PFSK-1 (cell line): ENCODE data around the gene ZBTB32.

ENCODE experiments used
- SIN3A ChIP-seq: IDR thresholded peaks from 2 replicates; pipeline ENCODE4 v1.6.1; 2012; ENCODE audit warnings: mild to moderate bottlenecking, low read length, moderate library complexity, borderline replicate concordance; ENCODE audit not compliant: insufficient read depth
- TAF1 ChIP-seq: IDR thresholded peaks from 2 replicates; pipeline ENCODE4 v1.6.1; 2012; ENCODE audit warnings: low read length, control low read depth, borderline replicate concordance; ENCODE audit not compliant: insufficient read depth
- TF ChIP-seq, protein P1 (sequence below), 2 experiments: IDR thresholded peaks; 2 replicates each; pipeline versions ENCODE4 v1.6.1 to v1.8.0; 2011 to 2012; ENCODE audit warnings: low read depth in 2 of 2, low read length in 2 of 2, control low read depth in 1 of 2, inconsistent platforms in 1 of 2, mild to moderate bottlenecking in 1 of 2, moderate library complexity in 1 of 2; ENCODE audit not compliant: insufficient read depth in 1 of 2

DNA sequence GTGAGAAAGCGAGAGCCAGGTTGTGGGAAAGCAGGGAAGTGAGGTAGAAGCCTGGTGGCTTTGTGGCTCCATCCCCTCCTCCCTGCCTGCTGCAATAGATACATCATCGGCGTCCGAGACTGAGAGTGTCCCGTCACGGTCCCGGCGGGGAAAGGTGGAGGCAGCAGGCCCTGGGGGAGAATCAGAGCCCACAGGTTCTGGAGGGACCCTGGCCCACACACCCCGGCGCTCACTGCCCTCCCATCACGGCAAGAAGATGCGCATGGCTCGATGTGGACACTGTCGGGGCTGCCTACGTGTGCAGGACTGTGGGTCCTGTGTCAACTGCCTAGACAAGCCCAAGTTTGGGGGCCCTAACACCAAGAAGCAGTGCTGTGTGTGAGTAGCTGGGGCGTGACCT, 18.5 kb downstream of the ZBTB32 start:
- TF ChIP-seq TAF1, result no peak
- TF ChIP-seq SIN3A, result no peak
- TF ChIP-seq, protein P1, sequence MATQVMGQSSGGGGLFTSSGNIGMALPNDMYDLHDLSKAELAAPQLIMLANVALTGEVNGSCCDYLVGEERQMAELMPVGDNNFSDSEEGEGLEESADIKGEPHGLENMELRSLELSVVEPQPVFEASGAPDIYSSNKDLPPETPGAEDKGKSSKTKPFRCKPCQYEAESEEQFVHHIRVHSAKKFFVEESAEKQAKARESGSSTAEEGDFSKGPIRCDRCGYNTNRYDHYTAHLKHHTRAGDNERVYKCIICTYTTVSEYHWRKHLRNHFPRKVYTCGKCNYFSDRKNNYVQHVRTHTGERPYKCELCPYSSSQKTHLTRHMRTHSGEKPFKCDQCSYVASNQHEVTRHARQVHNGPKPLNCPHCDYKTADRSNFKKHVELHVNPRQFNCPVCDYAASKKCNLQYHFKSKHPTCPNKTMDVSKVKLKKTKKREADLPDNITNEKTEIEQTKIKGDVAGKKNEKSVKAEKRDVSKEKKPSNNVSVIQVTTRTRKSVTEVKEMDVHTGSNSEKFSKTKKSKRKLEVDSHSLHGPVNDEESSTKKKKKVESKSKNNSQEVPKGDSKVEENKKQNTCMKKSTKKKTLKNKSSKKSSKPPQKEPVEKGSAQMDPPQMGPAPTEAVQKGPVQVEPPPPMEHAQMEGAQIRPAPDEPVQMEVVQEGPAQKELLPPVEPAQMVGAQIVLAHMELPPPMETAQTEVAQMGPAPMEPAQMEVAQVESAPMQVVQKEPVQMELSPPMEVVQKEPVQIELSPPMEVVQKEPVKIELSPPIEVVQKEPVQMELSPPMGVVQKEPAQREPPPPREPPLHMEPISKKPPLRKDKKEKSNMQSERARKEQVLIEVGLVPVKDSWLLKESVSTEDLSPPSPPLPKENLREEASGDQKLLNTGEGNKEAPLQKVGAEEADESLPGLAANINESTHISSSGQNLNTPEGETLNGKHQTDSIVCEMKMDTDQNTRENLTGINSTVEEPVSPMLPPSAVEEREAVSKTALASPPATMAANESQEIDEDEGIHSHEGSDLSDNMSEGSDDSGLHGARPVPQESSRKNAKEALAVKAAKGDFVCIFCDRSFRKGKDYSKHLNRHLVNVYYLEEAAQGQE (IDR thresholded peaks at IDR 0.05; ENCODE audit: insufficient read depth in 1 of 2, low read depth in 2 of 2, low read length in 2 of 2), result no peak
